ENCODE results near the gene AP1M1.

The AP1M1 gene

GRCh38 chr19:16247353-16248182 lies 49.9 kb downstream of the AP1M1 start:
- H3K9ac ChIP-seq (ENCODE audit: low read depth, low read length): no peak overlapping the region
- H3K36me3 ChIP-seq (ENCODE audit: insufficient read depth, low read length): no peaks in the 10 kb centered on the region

GRCh38 chr19:16248380-16249023 lies 50.8 kb downstream of the AP1M1 start:
- no peaks in the 10 kb centered on the region for H3K36me3 ChIP-seq (ENCODE audit: insufficient read depth, low read length)
- no peak overlapping the region for H3K9ac ChIP-seq (ENCODE audit: low read depth, low read length)
- no peaks in the 10 kb centered on the region for H3K9me3 ChIP-seq (ENCODE audit: control insufficient read depth, insufficient read depth, low read length)
- no peaks in the 10 kb centered on the region for H3K4me1 ChIP-seq (ENCODE audit: insufficient read depth, low read length)

More at GRCh38 chr19:16247353-16248182, 49.9 kb downstream of the AP1M1 start:
- Histone ChIP-seq H3K4me1 (ENCODE audit: insufficient read depth, low read length) (no peaks in the 10 kb centered on the region), H3K9me3 (ENCODE audit: control insufficient read depth, insufficient read depth, low read length) (no peaks in the 10 kb centered on the region)

- H3K4me1 ChIP-seq (ENCODE audit: insufficient read depth, low read length): no peaks in the 10 kb centered on the region
- H3K9ac ChIP-seq (ENCODE audit: low read depth, low read length): no peak overlapping the region
- H3K9me3 ChIP-seq (ENCODE audit: control insufficient read depth, insufficient read depth, low read length): no peaks in the 10 kb centered on the region
- no peaks in the 10 kb centered on the region for H3K36me3 ChIP-seq (ENCODE audit: insufficient read depth, low read length)
Measured at GRCh38 chr19:16249826-16250404, 52.2 kb downstream of the AP1M1 start.

GRCh38 chr19:16252459-16253205 lies 54.9 kb downstream of the AP1M1 start:
- no peak overlapping the region for H3K9ac ChIP-seq (ENCODE audit: low read depth, low read length)

GRCh38 chr19:16254851-16255408 lies 57.2 kb downstream of the AP1M1 start:
- no peaks in the 10 kb centered on the region for H3K9me3 ChIP-seq (ENCODE audit: control insufficient read depth, insufficient read depth, low read length)
- no peak overlapping the region for H3K9ac ChIP-seq (ENCODE audit: low read depth, low read length)
- H3K36me3 ChIP-seq (ENCODE audit: insufficient read depth, low read length): no peaks in the 10 kb centered on the region
- no peaks in the 10 kb centered on the region for H3K4me1 ChIP-seq (ENCODE audit: insufficient read depth, low read length)

More at GRCh38 chr19:16252459-16253205, 54.9 kb downstream of the AP1M1 start:
- Histone ChIP-seq H3K9me3 (ENCODE audit: control insufficient read depth, insufficient read depth, low read length) (no peaks in the 10 kb centered on the region), H3K4me1 (ENCODE audit: insufficient read depth, low read length) (no peaks in the 10 kb centered on the region), H3K36me3 (ENCODE audit: insufficient read depth, low read length) (no peaks in the 10 kb centered on the region)

GRCh38 chr19:16257509-16258002 lies 59.8 kb downstream of the AP1M1 start:
- Histone ChIP-seq H3K9me3 (ENCODE audit: control insufficient read depth, insufficient read depth, low read length) (no peaks in the 10 kb centered on the region), H3K9ac (ENCODE audit: low read depth, low read length) (no peak overlapping the region), H3K4me1 (ENCODE audit: insufficient read depth, low read length) (no peaks in the 10 kb centered on the region), H3K36me3 (ENCODE audit: insufficient read depth, low read length) (no peaks in the 10 kb centered on the region)

- Histone ChIP-seq H3K9me3 (ENCODE audit: control insufficient read depth, insufficient read depth, low read length) (no peaks in the 10 kb centered on the region), H3K9ac (ENCODE audit: low read depth, low read length) (no peak overlapping the region), H3K4me1 (ENCODE audit: insufficient read depth, low read length) (no peaks in the 10 kb centered on the region), H3K36me3 (ENCODE audit: insufficient read depth, low read length) (no peaks in the 10 kb centered on the region)
Measured at GRCh38 chr19:16258440-16258903, 60.8 kb downstream of the AP1M1 start.

GRCh38 chr19:16259385-16260159 lies 61.9 kb downstream of the AP1M1 start:
- H3K4me1 ChIP-seq (ENCODE audit: insufficient read depth, low read length): no peaks in the 10 kb centered on the region
- no peaks in the 10 kb centered on the region for H3K36me3 ChIP-seq (ENCODE audit: insufficient read depth, low read length)
- no peak overlapping the region for H3K9ac ChIP-seq (ENCODE audit: low read depth, low read length)
- no peaks in the 10 kb centered on the region for H3K9me3 ChIP-seq (ENCODE audit: control insufficient read depth, insufficient read depth, low read length)

GRCh38 chr19:16260160-16260811 lies 62.6 kb downstream of the AP1M1 start:
- Histone ChIP-seq H3K36me3 (ENCODE audit: insufficient read depth, low read length) (no peaks in the 10 kb centered on the region), H3K9ac (ENCODE audit: low read depth, low read length) (no peak overlapping the region), H3K9me3 (ENCODE audit: control insufficient read depth, insufficient read depth, low read length) (no peaks in the 10 kb centered on the region), H3K4me1 (ENCODE audit: insufficient read depth, low read length) (no peaks in the 10 kb centered on the region)

GRCh38 chr19:16260812-16261161 lies 63.1 kb downstream of the AP1M1 start:
- no peaks in the 10 kb centered on the region for H3K9me3 ChIP-seq (ENCODE audit: control insufficient read depth, insufficient read depth, low read length)
- H3K9ac ChIP-seq (ENCODE audit: low read depth, low read length): no peak overlapping the region
- no peaks in the 10 kb centered on the region for H3K4me1 ChIP-seq (ENCODE audit: insufficient read depth, low read length)
- no peaks in the 10 kb centered on the region for H3K36me3 ChIP-seq (ENCODE audit: insufficient read depth, low read length)

- H3K9me3 ChIP-seq (ENCODE audit: control insufficient read depth, insufficient read depth, low read length): no peaks in the 10 kb centered on the region
- no peaks in the 10 kb centered on the region for H3K36me3 ChIP-seq (ENCODE audit: insufficient read depth, low read length)
- H3K4me1 ChIP-seq (ENCODE audit: insufficient read depth, low read length): no peaks in the 10 kb centered on the region
- no peak overlapping the region for H3K9ac ChIP-seq (ENCODE audit: low read depth, low read length)
Measured at GRCh38 chr19:16261584-16262368, 64.1 kb downstream of the AP1M1 start.

GRCh38 chr19:16262618-16263017 lies 64.9 kb downstream of the AP1M1 start:
- no peaks in the 10 kb centered on the region for H3K4me1 ChIP-seq (ENCODE audit: insufficient read depth, low read length)
- no peak overlapping the region for H3K9ac ChIP-seq (ENCODE audit: low read depth, low read length)
- no peaks in the 10 kb centered on the region for H3K36me3 ChIP-seq (ENCODE audit: insufficient read depth, low read length)
- H3K9me3 ChIP-seq (ENCODE audit: control insufficient read depth, insufficient read depth, low read length): no peaks in the 10 kb centered on the region

All from ES-I3 (cell line).